ENCODE measurements around the gene WHRN.

WHRN gene

GRCh38 chr9:114513055-114513958 lies 8.0 kb upstream of the WHRN start:
- DNase-seq = no peak

GRCh38 chr9:114511978-114512874 lies 7.0 kb upstream of the WHRN start:
- no peak for DNase-seq

DNA sequence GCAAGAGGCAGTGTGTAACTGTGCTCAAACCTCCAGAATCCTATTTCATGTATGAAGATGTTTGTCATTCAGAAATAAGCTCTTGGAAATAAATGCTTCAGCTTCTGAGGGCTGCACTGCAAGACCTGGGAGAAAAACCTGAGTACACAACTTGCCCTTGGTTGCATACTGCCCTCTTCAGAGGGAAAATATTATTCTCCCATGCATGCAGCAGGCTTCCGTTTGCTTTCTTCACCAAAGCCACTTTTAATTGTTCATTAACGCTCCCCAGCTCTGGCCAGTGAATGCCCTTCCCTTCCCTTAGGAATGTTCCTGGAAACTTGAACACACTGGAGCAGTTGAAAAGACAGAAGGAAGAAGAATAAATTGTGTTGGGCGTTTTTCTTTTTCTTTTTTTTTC lies 2.5 kb upstream of the WHRN start:
- no peak for DNase-seq

DNA sequence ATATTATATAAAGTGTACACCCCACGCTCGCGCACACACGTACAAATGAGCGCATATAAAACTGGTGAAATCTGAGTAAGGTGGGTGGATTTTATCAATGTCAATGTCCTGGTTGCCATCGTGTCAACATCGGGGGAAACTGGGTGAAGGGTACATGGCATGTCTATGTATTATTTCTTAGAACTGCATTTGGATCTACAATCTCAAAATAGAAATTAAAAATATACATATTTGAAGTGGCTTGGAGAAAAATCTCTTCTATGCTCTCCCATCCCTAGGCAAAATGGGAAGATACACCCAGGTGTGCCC lies 763 bp upstream of the WHRN start:
- DNase-seq = no peak

GRCh38 chr9:114504341-114505186 lies 709 bp downstream of the WHRN start:
- DNase-seq = peak; percentile 18 to 32

- no peak for DNase-seq
Measured at GRCh38 chr9:114503522-114504340, 1.5 kb downstream of the WHRN start.

GRCh38 chr9:114503009-114503408 lies 2.3 kb downstream of the WHRN start:
- DNase-seq = no peak

- DNase-seq = no peak
Measured at GRCh38 chr9:114501796-114502682, 3.2 kb downstream of the WHRN start.

GRCh38 chr9:114500697-114501292 lies 4.5 kb downstream of the WHRN start:
- DNase-seq = no peak

DNA sequence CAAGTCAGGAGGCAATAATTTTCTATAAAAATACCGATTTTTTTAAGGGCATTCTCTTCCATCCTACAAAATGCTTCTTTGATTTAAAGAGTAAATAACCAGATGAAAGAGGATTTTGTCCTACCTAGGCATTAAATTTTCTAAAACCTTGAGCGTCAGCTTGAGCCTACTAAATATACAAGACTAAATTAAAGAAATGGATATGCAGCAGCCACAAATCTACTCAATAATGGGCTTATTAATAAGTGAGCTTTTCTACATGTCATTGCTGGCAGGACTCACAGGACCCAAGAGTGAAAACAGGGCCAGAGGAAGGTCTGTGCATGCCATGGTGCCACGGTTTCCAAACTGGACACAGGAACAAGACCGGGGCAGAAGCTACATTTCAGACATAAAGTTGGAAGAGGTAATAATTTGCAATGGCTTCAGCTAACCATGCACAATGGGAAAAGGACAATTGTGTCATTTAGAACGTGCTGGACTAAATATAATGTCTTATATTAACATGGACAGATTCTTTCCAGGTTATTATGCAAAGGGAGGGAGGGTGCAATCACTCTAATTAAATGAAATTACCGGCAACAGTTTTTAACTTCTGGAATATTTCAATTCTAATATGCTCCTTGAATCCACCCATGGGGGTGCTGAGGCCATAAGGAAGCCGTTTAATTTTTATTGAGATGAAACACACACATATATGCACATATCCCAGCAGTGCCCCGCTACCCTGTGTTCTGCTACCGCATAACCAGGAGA lies 5.2 kb downstream of the WHRN start:
- DNase-seq = no peak

DNA sequence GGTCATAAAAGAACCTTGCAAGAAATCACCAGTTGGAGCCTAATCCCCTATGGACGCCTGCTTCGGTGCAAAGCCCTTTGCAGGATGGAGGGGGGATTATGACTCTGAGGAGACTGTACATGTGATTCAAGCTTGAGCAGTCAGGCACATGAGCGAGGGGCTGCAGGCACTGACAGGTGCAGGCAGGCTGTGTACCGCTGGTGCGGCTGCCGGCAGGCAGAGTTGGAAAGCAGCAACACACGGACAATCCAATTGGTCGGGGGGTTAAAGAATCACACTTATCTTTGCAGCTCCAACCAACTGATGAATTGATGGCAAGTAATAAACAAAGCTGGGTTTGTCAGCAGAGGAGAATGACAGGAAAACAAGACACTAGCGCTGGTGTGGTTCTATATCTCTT lies 5.7 kb downstream of the WHRN start:
- no peak for DNase-seq

DNA sequence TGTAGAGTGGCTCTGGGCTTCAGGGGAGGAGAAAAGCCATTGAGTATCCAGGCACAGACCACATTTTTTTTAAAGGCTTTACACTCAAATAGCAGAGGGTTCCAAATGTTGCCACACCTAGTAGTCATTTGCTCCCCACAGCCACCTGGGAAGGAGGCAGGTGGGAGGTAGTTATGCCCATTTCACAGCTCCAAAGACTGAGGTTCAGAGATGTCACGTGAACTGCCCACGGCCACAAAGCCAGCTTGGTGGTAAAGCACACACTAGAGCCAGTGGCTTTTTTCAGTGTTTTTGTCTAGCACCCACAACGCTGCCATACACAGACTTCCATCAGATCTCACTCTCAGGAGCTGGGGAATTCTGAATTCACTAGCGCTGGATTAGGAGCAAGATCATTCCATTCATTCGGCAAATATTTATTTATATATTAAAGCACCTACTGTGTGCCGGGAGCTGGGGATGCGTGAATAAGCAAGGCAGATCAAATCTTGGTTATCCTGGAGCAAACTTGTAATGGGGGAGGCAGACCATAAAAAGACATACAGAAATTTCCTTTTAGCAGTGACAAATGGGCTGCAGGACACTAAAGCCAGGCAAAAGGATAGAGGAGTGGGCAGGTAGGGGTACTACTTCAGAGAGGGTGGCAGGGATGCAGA lies 7.4 kb downstream of the WHRN start:
- DNase-seq = no peak

DNA sequence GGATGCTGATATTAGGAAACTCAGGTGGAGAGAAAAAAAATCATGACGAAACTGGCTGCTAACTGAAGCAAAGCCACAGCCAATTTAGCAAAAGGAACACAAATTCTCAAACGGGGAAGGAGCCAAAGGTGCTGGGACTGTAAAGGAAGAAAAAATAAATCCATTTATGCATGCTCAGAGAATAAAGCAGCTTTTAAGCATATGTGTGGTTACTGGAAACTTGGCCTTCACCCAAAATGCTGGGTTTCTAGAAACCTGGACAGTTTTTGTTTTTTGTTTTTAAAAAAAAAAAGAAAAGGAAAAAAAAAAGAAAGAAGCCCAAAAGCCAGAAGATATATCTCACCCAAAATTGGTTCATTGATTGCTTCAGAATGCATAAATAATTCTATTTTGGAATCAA lies 8.0 kb downstream of the WHRN start:
- no peak for DNase-seq

- DNase-seq = no peak
Measured at GRCh38 chr9:114496011-114496410, 9.3 kb downstream of the WHRN start.

- no peak for DNase-seq
Measured at GRCh38 chr9:114494776-114495569, 10.3 kb downstream of the WHRN start.

DNA sequence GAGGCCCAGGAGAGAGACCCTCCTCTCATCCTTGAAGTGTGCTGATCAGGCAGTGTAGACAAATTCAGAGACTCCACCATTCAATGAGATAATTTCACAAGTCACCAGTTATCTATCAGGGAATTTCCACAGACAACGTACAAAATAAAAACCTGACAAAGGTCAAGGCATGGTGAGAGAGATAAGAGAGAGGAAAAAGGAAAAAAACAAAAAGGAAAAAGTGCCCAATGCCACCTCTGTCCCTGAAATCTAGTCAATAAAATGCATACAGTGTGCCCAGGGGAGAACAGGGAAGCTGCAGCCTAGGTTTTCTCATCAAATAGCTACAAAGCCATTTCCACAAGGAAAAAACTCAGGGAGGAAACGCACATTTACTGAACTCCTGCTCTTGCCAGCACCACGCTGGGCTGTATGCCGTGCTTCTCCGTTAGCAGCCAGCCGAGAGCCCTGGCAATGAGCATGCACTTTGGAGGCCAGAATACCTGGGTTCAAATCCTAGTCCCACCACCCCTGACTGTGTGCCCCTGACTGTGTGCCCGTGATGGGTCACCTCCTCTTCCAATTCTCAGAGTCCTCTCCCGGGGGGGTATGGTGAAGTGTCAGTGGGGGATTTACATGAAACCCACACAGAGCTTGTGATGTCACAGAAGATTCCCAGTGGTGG lies 11.6 kb downstream of the WHRN start:
- no peak for DNase-seq

DNA sequence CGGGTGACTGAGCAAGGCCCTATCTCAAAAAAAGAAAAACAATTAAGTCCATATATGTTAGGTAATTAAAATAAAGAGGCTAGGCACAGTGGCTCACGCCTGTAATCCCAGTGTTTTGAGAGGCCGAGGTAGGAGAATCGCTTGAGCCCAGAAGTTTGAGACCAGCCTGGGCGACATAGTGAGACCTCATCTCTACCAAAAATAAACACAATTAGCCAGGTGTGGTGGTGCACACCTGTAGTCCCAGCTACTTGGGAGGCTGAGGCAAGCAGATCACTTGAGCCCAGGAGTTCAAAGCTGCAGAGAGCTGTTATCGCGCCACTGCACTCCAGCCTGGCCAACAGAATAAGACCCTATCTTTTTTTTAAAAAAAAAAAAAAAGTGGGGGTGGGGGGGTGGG lies 12.3 kb downstream of the WHRN start:
- DNase-seq = no peak

DNA sequence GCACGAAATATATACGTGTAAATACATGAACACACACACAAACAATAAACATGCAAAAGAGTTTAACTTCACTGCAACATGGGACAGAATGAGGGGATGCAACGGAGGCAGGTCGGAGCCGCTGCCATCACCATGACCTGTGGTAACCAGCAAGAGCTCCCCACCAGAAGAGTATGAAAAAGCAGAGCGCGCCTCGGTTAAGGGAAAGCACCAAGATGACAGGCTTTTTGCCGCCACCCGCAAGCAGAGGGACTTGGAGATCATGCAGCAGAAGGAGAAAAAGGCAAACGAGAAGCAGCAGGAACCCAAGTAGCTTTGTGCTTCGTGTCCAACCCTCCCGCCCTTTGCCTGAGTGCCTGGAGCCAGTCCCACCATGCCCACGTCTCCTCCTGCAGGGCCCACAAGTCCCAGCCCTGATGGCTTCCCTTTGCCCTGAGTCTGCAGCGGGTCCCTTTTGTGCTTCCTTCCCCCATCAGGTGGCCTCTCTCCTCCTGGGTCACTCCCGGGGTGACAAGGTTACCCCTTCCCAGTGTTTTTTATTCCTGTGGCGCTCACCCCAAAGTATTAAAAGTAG lies 13.8 kb downstream of the WHRN start:
- DNase-seq = no peak

Data from stimulated activated CD4-positive, alpha-beta T cell treated with anti-CD3 and anti-CD28 coated beads, Interleukin-2, amount 100 ng/mL, for 48 hours (primary cell).